Neural crest cell (in vitro differentiated cells): Measurements from ENCODE around the gene FBXL17. TPM values are rescaled to one million over a fixed set of nuclear protein-coding genes. Genes with fewer than 3 reads are reported as not detected.

ENCODE experiments used
- DNase-seq: peaks from one replicate; pipeline ENCODE4 v3.0.0; 2021; ENCODE audit warnings: low read depth, mixed read lengths, low spot score
- H3K27ac Mint-ChIP-seq: one replicate; pipeline ENCODE4 v1.8.0; 2021; ENCODE audit warnings: mild to moderate bottlenecking, mixed read lengths; ENCODE audit not compliant: unreplicated experiment
- H3K27me3 Mint-ChIP-seq: 2 replicates; pipeline ENCODE4 v1.8.0; 2021; ENCODE audit warnings: low read depth, mild to moderate bottlenecking, mixed read lengths
- H3K36me3 Mint-ChIP-seq: 2 replicates; pipeline ENCODE4 v1.8.0; 2021; ENCODE audit warnings: low read depth, mild to moderate bottlenecking, mixed read lengths
- H3K4me1 Mint-ChIP-seq: 2 replicates; pipeline ENCODE4 v1.8.0; 2021; ENCODE audit warnings: mixed read lengths
- H3K4me3 Mint-ChIP-seq: one replicate; pipeline ENCODE4 v1.8.0; 2021; ENCODE audit warnings: mild to moderate bottlenecking, mixed read lengths
- H3K9me3 Mint-ChIP-seq: 2 replicates; pipeline ENCODE4 v1.8.0; 2021; ENCODE audit warnings: mixed read lengths
- CTCF ChIP-seq: fragments of 200-600 bp; sonication (generic); conservative IDR thresholded peaks from 2 replicates; pipeline ENCODE4 v1.5.0; 2021; ENCODE audit warnings: antibody characterized with exemption, mild to moderate bottlenecking
- total RNA-seq: library from RNA; stranded (reverse); gene quantifications from 2 replicates; pipeline ENCODE4 v1.2.1, GENCODE V29; 2021

The FBXL17 gene
- total RNA-seq, 1 donor from 2014 or later, result 17.8 TPM

GRCh38 chr5:108311682-108312081, 70.2 kb downstream of the FBXL17 start:
- no peaks in the 10 kb centered on the region for H3K4me1 Mint-ChIP-seq
- H3K9me3 Mint-ChIP-seq, result no peaks in the 10 kb centered on the region
- no peak for DNase-seq
- H3K4me3 Mint-ChIP-seq, result no peak overlapping the region
- no peaks in the 10 kb centered on the region for H3K36me3 Mint-ChIP-seq
- no peaks in the 10 kb centered on the region for H3K27me3 Mint-ChIP-seq
- H3K27ac Mint-ChIP-seq, result no peak overlapping the region
- TF ChIP-seq CTCF, result no peak

- TF ChIP-seq CTCF, result no peak
- Mint-ChIP-seq H3K4me3 (no peak overlapping the region), H3K4me1 (no peaks in the 10 kb centered on the region), H3K27me3 (no peaks in the 10 kb centered on the region), H3K9me3 (no peaks in the 10 kb centered on the region), H3K27ac (no peak overlapping the region), H3K36me3 (no peaks in the 10 kb centered on the region)
- DNase-seq, result no peak
These were observed 78.3 kb downstream of the FBXL17 start for GRCh38 chr5:108303611-108304010.

- Mint-ChIP-seq H3K4me3 (no peak overlapping the region), H3K9me3 (no peaks in the 10 kb centered on the region), H3K4me1 (no peaks in the 10 kb centered on the region), H3K27me3 (no peaks in the 10 kb centered on the region), H3K36me3 (no peaks in the 10 kb centered on the region), H3K27ac (no peak overlapping the region)
- DNase-seq, result no peak
- no peak for TF ChIP-seq CTCF
These were observed 78.8 kb downstream of the FBXL17 start for GRCh38 chr5:108303086-108303485.

- H3K27me3 Mint-ChIP-seq, result no peaks in the 10 kb centered on the region
- H3K27ac Mint-ChIP-seq, result no peak overlapping the region
- peaks cover 2% of the 10 kb centered on the region for H3K36me3 Mint-ChIP-seq
- DNase-seq, result no peak
- no peak for TF ChIP-seq CTCF
- no peak overlapping the region for H3K4me3 Mint-ChIP-seq
- H3K9me3 Mint-ChIP-seq, result no peaks in the 10 kb centered on the region
- peaks cover 7% of the 10 kb centered on the region for H3K4me1 Mint-ChIP-seq
These were observed 84.8 kb downstream of the FBXL17 start for GRCh38 chr5:108297042-108297601.

GRCh38 chr5:108295578-108296368, 86.1 kb downstream of the FBXL17 start:
- no peak overlapping the region for H3K4me3 Mint-ChIP-seq
- no peaks in the 10 kb centered on the region for H3K9me3 Mint-ChIP-seq
- TF ChIP-seq CTCF, result no peak
- H3K36me3 Mint-ChIP-seq, result peaks cover 2% of the 10 kb centered on the region
- peaks cover 7% of the 10 kb centered on the region for H3K4me1 Mint-ChIP-seq
- H3K27me3 Mint-ChIP-seq, result no peaks in the 10 kb centered on the region
- no peak overlapping the region for H3K27ac Mint-ChIP-seq
- DNase-seq, result no peak
